VCaP (cell line): ENCODE measurements around the gene GARIN5A.
"Not testable (repeated sequence)": the region's sequence is repeated elsewhere in the genome, so short reads cannot be mapped to it uniquely, and the experiment has no call there.

Experiments
- H3K27ac ChIP-seq: fragments of 450-650 bp; 2 replicates; pipeline ENCODE4 v1.5.1; 2017
- TF ChIP-seq, protein P1 (sequence below): fragments of 450-650 bp; conservative IDR thresholded peaks from 2 replicates; pipeline ENCODE4 v1.5.1; 2017; ENCODE audit warnings: mild to moderate bottlenecking, moderate library complexity

GARIN5A gene

DNA sequence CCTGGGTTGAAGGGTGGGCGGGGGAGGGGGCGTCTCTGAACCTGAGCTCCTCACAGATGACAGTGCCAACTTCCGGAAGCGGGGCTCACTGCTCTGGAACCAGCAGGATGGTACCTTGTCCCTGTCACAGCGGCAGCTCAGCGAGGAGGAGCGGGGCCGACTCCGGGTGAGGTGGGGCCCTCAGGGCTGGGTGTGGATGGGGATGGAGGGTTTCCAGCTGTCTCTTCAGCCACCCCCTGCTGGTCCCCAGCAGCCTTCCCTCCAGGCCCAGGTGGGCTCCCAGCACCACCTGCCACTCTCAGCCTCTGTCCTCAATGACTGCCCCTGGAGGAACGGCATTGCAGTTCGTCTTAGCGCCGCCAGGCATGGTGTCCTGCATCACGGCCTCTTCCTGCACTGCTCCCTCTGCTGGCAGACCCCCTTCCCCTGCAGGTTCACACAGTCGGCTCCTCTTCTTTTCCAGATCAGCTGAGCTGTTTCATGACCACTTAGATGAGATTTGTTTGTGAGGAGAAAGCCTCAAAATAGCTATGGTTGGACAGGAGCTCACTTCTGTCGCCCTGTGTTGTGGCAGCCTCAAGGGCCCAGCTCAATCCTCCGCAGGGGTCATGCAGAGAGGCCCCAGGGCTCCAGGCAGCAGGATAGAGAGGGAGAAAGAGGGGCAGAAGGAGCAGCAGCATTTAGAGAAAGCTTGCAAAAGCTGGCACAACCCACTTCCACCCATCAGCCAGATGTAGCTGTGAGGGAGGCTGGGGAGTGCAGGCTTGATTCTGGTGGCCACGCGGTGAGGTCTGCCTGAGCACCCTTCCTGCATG is 2.5 kb upstream of the GARIN5A start:
- no peak overlapping the region for H3K27ac ChIP-seq
- TF ChIP-seq, protein P1, sequence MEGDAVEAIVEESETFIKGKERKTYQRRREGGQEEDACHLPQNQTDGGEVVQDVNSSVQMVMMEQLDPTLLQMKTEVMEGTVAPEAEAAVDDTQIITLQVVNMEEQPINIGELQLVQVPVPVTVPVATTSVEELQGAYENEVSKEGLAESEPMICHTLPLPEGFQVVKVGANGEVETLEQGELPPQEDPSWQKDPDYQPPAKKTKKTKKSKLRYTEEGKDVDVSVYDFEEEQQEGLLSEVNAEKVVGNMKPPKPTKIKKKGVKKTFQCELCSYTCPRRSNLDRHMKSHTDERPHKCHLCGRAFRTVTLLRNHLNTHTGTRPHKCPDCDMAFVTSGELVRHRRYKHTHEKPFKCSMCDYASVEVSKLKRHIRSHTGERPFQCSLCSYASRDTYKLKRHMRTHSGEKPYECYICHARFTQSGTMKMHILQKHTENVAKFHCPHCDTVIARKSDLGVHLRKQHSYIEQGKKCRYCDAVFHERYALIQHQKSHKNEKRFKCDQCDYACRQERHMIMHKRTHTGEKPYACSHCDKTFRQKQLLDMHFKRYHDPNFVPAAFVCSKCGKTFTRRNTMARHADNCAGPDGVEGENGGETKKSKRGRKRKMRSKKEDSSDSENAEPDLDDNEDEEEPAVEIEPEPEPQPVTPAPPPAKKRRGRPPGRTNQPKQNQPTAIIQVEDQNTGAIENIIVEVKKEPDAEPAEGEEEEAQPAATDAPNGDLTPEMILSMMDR = peak; percentile 73

DNA sequence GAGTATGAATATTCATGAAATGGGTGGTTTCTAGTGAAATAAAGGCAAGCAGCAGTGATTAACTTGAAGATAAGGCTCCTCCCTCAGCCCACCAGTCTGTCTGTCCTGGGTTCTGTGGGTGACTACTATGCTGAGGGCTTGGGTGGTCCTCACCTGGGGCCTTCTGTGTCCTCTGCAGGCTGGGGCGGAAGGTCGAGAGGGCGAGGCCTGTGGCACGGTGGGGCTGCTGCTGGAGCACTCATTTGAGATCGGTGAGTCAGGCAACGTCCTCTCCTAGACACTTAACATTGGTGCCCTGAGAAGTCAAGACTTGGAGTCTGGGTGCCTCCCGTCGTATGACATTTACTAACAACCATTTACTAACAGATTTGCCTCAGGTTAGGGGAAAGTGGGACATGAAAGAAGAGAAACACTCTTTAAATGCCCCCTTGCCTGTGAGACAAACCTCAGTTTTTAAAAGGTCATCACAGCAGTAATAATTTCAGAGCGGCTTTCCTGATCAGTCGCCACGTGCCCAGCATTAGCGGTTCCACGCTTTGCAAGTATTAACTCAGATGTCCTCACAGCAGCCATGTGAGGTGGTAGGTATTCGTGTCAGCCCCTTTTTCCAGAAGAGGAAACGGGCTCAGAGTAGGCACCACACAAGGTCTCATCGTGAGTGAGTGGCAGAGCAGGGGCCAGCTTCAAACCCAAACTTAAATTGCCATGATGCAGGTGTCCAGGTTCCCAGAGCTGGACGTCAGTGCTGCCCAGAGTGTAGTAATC is 1.3 kb upstream of the GARIN5A start:
- H3K27ac ChIP-seq = peak overlapping the region; percentile 96; the same call in 1 of the 2 replicates
- TF ChIP-seq, protein P1 = no peak

DNA sequence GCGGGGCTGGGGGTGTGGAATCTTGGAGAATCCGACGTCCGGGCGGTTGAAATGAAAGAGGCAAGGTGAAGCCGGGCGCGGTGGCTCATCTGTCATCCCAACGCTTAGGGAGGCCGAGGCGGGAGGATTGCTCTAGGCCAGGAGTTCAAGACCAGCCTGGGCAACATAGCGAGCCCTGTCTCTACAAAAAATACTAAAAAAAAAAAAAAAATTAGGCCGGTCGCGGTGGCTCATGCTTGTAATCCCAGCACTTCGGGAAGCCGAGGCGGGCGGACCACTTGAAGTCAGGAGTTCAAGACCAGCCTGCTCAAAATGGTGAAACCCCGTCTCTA is 225 bp upstream of the GARIN5A start:
- H3K27ac ChIP-seq = peak overlapping the region; percentile 96

DNA sequence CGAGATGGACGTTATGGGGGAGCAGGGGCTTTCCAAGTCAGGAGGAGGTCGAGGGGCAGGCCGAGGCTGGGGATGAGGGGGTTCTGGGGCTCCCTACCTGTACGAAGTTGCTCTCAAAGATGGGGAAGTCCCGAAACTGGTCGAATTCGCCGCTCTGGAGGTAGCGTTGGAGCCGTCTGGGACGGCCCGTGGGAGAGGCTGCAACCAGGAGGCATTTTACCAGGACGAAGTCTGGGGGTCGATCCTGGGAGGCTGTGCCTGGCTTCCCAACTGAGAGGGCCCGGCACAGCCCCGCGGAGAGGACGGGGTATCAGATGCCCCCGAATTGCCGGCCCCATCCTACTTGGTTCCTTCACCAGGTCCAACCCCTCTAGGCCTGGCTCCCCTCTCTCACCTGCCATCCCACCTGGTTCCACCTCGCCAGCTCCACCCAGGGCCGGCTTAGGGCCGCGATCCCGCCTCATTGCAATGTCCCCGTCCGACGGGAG is 868 bp downstream of the GARIN5A start:
- H3K27ac ChIP-seq = peak overlapping the region; percentile 96
- TF ChIP-seq, protein P1 = no peak

More for the DNA sequence above, 225 bp upstream of the GARIN5A start:
- TF ChIP-seq, protein P1 = no peak

DNA sequence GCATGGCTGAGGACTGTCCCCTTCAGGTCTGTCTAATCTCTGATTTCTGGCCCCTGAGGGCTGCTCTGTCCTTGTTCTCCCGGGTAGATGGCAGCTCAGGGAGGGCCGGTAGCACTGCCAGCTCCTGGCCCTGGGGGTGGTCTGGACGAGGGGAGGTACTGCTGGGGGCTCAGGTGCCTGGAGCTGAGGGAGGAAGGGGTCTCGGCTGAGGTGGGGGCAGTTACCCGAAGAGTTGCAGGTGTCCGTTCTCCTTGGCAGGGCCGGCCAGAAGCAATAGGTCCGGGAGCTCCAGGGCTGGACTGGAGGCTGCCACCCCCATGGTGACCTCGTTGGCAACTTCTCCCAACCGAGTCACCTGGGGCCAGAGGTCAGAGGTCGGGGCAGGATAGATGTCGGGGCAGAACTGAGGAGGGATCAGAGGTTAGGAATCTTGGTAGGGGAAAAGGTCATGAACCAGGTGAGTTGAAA is 1.5 kb downstream of the GARIN5A start:
- TF ChIP-seq, protein P1 = no peak
- no peak overlapping the region for H3K27ac ChIP-seq

DNA sequence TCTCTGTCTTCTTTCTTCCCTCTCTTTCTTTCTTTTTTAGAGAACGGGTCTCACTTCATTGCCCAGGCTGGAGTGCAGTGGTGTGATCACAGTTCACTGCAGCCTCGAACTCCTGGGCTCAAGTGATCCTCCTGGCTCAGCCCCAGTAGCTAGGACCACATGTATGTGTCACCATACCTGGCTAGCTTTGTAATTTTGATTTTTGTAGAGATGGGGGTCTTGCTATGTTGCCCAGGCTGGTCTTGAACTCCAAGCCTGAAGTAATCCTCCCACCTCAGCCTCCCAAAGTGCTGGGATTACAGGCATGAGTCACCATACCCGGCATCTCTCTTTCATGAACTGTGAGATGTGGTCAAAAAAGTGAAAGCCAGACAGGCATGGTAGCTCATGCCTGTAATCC is 3.3 kb downstream of the GARIN5A start:
- not testable (repeated sequence) for H3K27ac ChIP-seq

DNA sequence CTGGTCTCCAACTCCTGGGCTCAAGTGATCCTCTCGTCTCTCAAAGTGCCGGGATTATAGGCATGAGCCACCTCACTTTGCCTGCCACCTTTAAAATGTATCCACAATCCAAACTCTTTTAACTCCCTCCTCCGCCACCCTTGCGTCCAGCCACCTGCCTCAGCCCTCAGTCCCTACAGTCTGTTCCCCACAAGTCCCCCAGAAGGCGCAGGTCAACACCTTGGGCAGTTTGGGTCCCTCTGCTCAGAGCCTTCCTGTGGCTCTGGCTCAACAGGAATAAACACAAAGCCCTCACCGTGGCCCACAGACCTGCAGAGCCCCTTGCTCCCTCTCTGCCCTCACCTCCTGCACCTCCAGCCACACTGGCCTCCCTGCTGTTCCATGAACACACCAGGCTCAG is 7.8 kb downstream of the GARIN5A start:
- TF ChIP-seq, protein P1 = no peak

More for the DNA sequence above, 7.8 kb downstream of the GARIN5A start:
- H3K27ac ChIP-seq = no peak overlapping the region
